Neural progenitor cell (in vitro differentiated cells): ENCODE data around the gene TRA2B. TPM values are rescaled to one million over a fixed set of nuclear protein-coding genes. Genes with fewer than 3 reads are reported as not detected.

Source experiments
- DNase-seq: peaks from one replicate; pipeline ENCODE4 v3.0.0-alpha.2; 2016; ENCODE audit warnings: low spot score
- H2AFZ ChIP-seq: fragments of 200-600 bp; sonication (generic); replicated peaks from 2 replicates; pipeline ENCODE4 v1.6.1; 2016; ENCODE audit warnings: antibody characterized with exemption
- H3F3A ChIP-seq: fragments of 200-600 bp; sonication (generic); 2 replicates; pipeline ENCODE4 v1.6.1; 2016; ENCODE audit warnings: antibody characterized with exemption, low read depth
- H3K27ac ChIP-seq: fragments of 200-600 bp; sonication (generic); 2 replicates; pipeline ENCODE4 v1.5.1; 2016; ENCODE audit warnings: mild to moderate bottlenecking
- H3K27me3 ChIP-seq: fragments of 200-600 bp; sonication (generic); 2 replicates; pipeline ENCODE4 v1.6.1; 2016; ENCODE audit warnings: mild to moderate bottlenecking, moderate library complexity
- H3K36me3 ChIP-seq: fragments of 200-600 bp; sonication (generic); 2 replicates; pipeline ENCODE4 v1.5.1; 2016
- H3K4me1 ChIP-seq: fragments of 200-600 bp; sonication (generic); 2 replicates; pipeline ENCODE4 v1.6.1; 2016; ENCODE audit warnings: mixed run types
- H3K4me2 ChIP-seq: fragments of 200-600 bp; sonication (generic); 2 replicates; pipeline ENCODE4 v1.6.1; 2016
- H3K4me3 ChIP-seq: fragments of 200-600 bp; sonication (generic); 2 replicates; pipeline ENCODE4 v1.5.1; 2016
- H3K79me2 ChIP-seq: fragments of 200-600 bp; sonication (generic); 2 replicates; pipeline ENCODE4 v1.6.1; 2016; ENCODE audit warnings: low read depth
- H3K9ac ChIP-seq: fragments of 200-600 bp; sonication (generic); 2 replicates; pipeline ENCODE4 v1.6.1; 2016
- H3K9me3 ChIP-seq: fragments of 200-600 bp; sonication (generic); 2 replicates; pipeline ENCODE4 v1.5.1; 2016; ENCODE audit warnings: low read depth
- H4K20me1 ChIP-seq: fragments of 200-600 bp; sonication (generic); 2 replicates; pipeline ENCODE4 v1.6.1; 2016; ENCODE audit warnings: low read depth
- H3K27ac Mint-ChIP-seq: 3 replicates; pipeline ENCODE4 v1.8.0; 2021; ENCODE audit warnings: mixed read lengths
- H3K27me3 Mint-ChIP-seq: 2 replicates; pipeline ENCODE4 v1.8.0; 2022; ENCODE audit warnings: low read depth, mild to moderate bottlenecking, inconsistent platforms, moderate library complexity, mixed read lengths; ENCODE audit not compliant: insufficient read depth
- H3K36me3 Mint-ChIP-seq: 3 replicates; pipeline ENCODE4 v1.8.0; 2021; ENCODE audit warnings: mixed read lengths
- H3K4me1 Mint-ChIP-seq: 3 replicates; pipeline ENCODE4 v1.8.0; 2021; ENCODE audit warnings: mixed read lengths
- H3K4me3 Mint-ChIP-seq: 3 replicates; pipeline ENCODE4 v1.8.0; 2021; ENCODE audit warnings: mild to moderate bottlenecking, moderate library complexity, mixed read lengths
- H3K9me3 Mint-ChIP-seq: 3 replicates; pipeline ENCODE4 v1.8.0; 2020; ENCODE audit warnings: mixed read lengths
- CTCF ChIP-seq: fragments of 200-600 bp; sonication (generic); IDR thresholded peaks from 2 replicates; pipeline ENCODE4 v1.5.1; 2017; ENCODE audit warnings: antibody characterized with exemption, mild to moderate bottlenecking
- EZH2 ChIP-seq: fragments of 200-600 bp; sonication (generic); IDR thresholded peaks from 2 replicates; pipeline ENCODE4 v1.6.1; 2017; ENCODE audit warnings: antibody characterized with exemption, mild to moderate bottlenecking, moderate library complexity
- EZH2phosphoT487 ChIP-seq: fragments of 200-600 bp; sonication (generic); IDR thresholded peaks from 2 replicates; pipeline ENCODE4 v1.6.1; 2017; ENCODE audit warnings: antibody characterized with exemption
- total RNA-seq: library from RNA; depleted of rRNA; stranded (reverse); fragments of >200 nt; gene quantifications from 2 replicates; pipeline ENCODE4 v1.2.3, GENCODE V29; 2015; ENCODE audit warnings: low replicate concordance

The TRA2B gene
- total RNA-seq, 1 donor from 2014 or later: 431 TPM

DNA sequence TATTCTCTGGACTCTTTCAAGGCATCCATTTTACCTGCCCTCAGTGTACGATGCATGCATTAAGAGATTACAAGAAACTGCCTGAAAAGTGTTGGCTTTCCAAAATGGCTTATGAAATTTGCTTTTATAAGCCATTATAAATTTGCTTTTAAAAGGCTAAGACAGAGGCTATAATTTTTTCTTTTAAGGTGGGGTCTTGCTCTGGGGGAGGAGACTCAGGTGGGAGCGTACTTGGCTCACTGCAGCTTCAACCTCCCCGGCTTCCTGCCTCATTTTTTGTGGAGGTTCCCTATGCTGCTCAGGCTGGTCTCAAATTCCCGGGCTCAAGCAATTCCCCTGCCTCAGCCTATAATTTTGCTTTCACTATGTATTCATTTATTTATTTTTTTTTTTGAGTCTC is 17.6 kb downstream of the TRA2B start:
- no peak overlapping the region for H3K4me3 Mint-ChIP-seq
- H3K4me1 Mint-ChIP-seq: peaks cover 2% of the 10 kb centered on the region
- Histone ChIP-seq H2AFZ (no peak overlapping the region), H3K79me2 (peaks cover 100% of the 10 kb centered on the region), H3K9ac (no peak overlapping the region), H3K4me1 (peaks cover 5% of the 10 kb centered on the region), H3K36me3 (peaks cover 73% of the 10 kb centered on the region), H3K9me3 (no peaks in the 10 kb centered on the region), H3K27me3 (no peaks in the 10 kb centered on the region), H3K27ac (no peak overlapping the region), H4K20me1 (peaks cover 99% of the 10 kb centered on the region), H3K4me2 (no peak overlapping the region), H3K4me3 (no peak overlapping the region), H3F3A (peaks cover 78% of the 10 kb centered on the region)
- TF ChIP-seq EZH2 (no peak), CTCF (no peak), EZH2phosphoT487 (no peak)
- H3K36me3 Mint-ChIP-seq: peaks cover 52% of the 10 kb centered on the region
- no peak overlapping the region for H3K27ac Mint-ChIP-seq
- H3K9me3 Mint-ChIP-seq: no peaks in the 10 kb centered on the region
- no peaks in the 10 kb centered on the region for H3K27me3 Mint-ChIP-seq
- DNase-seq: no peak

- Histone ChIP-seq H3K4me1 (no peaks in the 10 kb centered on the region), H3K79me2 (peaks cover 75% of the 10 kb centered on the region), H3K4me2 (no peak overlapping the region), H3K9ac (no peak overlapping the region), H2AFZ (no peak overlapping the region), H3K27me3 (no peaks in the 10 kb centered on the region), H3K9me3 (no peaks in the 10 kb centered on the region), H3K4me3 (no peak overlapping the region), H4K20me1 (peaks cover 94% of the 10 kb centered on the region), H3K27ac (peak overlapping the region; percentile 21), H3K36me3 (peaks cover 46% of the 10 kb centered on the region), H3F3A (peaks cover 95% of the 10 kb centered on the region)
- H3K36me3 Mint-ChIP-seq: peaks cover 39% of the 10 kb centered on the region
- no peaks in the 10 kb centered on the region for H3K4me1 Mint-ChIP-seq
- no peak for DNase-seq
- H3K27ac Mint-ChIP-seq: no peak overlapping the region
- no peak for TF ChIP-seq EZH2
- TF ChIP-seq EZH2phosphoT487: no peak
- TF ChIP-seq CTCF: no peak
- no peaks in the 10 kb centered on the region for H3K27me3 Mint-ChIP-seq
- no peak overlapping the region for H3K4me3 Mint-ChIP-seq
- H3K9me3 Mint-ChIP-seq: no peaks in the 10 kb centered on the region
Measured at GRCh38 chr3:185916042-185916833, 21.6 kb downstream of the TRA2B start.

DNA sequence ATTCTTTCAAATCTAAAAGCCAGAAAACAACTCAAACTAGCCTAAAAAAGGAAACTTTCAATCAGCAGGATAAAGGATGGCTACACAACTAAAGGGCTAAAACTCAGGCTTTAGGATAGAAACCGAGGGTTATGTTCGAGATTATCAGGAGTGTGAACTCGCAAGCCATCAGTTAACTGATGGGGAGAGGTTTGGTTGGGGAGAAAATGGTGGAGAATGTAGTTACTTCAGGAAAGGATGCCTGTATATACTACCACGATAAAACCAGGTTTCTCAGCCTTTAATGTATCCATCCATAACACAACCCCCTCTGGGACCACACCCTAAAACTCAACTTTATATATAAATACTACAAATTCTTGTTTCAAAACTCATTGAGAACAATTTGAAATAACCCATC is 22.2 kb downstream of the TRA2B start:
- H3K36me3 Mint-ChIP-seq: peaks cover 36% of the 10 kb centered on the region
- H3K27me3 ChIP-seq: no peaks in the 10 kb centered on the region
- H3K4me2 ChIP-seq: no peak overlapping the region
- no peak overlapping the region for H3K4me3 Mint-ChIP-seq
- no peak overlapping the region for H2AFZ ChIP-seq
- no peak overlapping the region for H3K27ac ChIP-seq
- H3K27ac Mint-ChIP-seq: no peak overlapping the region
- no peak for DNase-seq
- H3K36me3 ChIP-seq: peaks cover 41% of the 10 kb centered on the region
- H3K4me1 ChIP-seq: no peaks in the 10 kb centered on the region
- peaks cover 69% of the 10 kb centered on the region for H3K79me2 ChIP-seq
- H3K4me3 ChIP-seq: no peak overlapping the region
- TF ChIP-seq EZH2: no peak
- no peak for TF ChIP-seq CTCF
- no peak for TF ChIP-seq EZH2phosphoT487
- H3K9me3 ChIP-seq: no peaks in the 10 kb centered on the region
- peaks cover 88% of the 10 kb centered on the region for H4K20me1 ChIP-seq
- H3K4me1 Mint-ChIP-seq: no peaks in the 10 kb centered on the region
- H3F3A ChIP-seq: peaks cover 94% of the 10 kb centered on the region
- H3K27me3 Mint-ChIP-seq: no peaks in the 10 kb centered on the region
- no peak overlapping the region for H3K9ac ChIP-seq
- no peaks in the 10 kb centered on the region for H3K9me3 Mint-ChIP-seq
